HG02973 (cell line): ENCODE data around the gene HAGHL.
"Not testable (repeated sequence)": the region's sequence is repeated elsewhere in the genome, so short reads cannot be mapped to it uniquely, and the experiment has no call there.

Experiments used
- ATAC-seq: cut with Tn5 transposase; IDR thresholded peaks from one replicate; pipeline ENCODE4 v1.9.1; 2021; ENCODE audit warnings: moderate library complexity; ENCODE audit not compliant: unreplicated experiment

Gene HAGHL

DNA sequence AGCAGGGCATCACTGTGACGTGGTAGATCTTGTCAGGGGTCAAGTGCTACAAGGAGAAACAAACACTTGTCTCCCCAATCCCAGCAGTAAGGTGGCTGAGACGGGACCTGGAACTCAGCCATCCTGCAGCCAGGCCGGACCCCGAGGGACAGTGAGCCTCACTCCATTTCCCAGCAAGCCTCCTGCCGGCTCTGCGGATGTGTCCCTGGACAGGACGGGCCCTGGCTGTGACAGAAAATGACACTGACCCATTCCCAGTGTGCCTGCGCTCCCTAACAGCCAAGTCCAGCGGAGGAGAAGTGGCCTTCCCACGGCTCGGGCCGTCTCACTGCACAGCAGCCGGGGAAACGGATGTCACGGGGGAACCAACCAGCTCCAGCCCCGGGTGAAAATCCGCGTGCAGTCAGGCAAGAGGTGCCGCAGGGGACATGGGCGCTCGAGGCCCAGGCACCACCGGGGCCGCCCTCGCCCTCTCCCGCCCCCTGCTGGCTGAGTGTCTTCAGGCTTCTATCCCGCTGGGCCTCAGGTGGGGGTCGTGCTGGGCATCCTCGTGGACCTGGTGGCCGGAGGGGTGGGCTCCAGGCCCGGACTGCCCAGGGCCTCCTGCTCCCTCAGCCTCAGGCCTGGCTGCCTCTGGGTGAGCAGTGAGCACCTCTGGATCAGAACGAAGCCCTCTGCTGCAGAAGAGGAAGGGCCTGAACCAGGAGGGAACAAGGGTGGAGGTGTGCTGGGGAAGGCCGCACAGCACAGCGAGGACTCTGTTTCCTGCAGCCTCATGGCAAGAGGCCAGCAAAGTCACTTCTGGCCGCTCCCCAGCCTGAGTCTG is 6.7 kb downstream of the HAGHL start:
- ATAC-seq: no peak

DNA sequence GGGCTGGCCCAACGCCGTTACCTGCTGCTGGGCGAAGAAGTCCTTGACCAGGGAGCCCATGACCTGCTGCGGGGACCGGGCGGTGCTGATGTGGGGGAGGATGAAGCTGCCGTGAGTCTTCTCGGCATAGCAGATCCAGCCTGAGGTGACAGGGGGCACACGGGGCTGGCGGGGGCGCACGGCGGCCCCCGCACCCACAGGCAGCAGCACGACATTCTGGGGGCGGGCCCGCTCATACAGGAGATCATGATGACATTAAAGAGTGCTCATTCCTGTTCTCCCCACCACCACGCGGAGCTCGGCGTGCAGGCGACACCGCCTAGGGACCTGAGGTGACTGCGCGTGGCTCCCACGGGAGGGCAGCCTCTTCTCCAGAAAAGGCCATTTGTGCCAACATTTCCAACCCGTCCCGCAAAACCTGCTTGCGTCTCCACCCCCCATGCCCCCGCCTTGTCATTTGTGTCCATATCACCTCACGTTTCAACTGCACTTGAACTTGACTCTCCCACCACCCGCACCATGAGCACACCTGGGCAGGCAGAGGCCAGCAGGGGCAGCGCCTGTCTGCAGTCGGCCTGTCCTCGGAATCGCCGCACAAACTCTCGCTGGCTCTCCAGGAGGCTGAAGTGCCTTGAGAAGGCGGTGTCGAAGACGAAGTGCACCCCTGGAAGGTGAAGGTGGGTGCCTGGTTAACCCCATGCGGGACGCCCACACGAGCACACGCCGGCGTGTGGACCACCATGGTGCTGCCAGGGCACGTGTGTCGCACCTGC is 7.5 kb downstream of the HAGHL start:
- no peak for ATAC-seq

DNA sequence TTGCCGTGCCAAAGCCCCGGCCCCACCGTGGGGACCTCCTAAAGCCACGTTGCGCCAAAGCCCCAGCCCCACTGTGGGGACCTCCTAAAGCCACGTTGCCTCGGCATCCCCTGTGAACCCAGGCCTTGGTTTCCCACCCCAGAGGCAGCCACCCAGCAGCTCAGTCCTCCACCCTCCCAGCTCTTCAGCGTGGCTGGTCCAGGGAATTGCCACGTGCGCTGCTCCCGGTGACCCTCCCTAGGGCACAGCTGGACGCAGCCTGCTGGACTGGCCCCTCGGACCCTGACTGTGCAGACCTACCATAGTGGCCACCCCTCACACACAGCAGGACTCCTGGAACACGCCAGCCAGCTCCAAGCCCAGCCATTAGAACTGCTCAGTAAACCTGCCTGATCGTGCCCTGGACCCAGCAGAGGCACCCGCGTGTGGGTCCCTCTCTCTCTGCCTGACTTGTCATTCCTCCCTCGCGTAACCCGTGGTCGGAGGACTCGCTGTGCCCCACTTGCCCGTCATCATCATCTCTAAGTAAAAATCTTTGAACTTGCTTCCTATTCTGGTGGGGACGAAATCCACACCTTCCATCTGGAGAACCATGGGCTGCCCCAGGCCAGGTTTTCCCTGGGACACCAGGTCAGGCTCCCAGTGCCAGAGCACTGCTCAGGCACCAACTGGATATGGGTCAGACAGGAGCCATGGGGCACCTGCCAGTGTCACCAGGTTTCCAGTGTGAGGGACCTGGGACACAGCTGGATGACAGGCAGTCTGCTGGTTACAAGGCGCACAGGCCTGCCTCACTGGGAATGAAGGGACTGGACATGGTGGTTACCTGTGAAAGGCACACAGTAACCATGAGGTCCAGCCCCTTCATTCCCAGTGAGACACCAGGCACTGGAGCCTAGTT is 8.3 kb downstream of the HAGHL start:
- ATAC-seq: no peak

DNA sequence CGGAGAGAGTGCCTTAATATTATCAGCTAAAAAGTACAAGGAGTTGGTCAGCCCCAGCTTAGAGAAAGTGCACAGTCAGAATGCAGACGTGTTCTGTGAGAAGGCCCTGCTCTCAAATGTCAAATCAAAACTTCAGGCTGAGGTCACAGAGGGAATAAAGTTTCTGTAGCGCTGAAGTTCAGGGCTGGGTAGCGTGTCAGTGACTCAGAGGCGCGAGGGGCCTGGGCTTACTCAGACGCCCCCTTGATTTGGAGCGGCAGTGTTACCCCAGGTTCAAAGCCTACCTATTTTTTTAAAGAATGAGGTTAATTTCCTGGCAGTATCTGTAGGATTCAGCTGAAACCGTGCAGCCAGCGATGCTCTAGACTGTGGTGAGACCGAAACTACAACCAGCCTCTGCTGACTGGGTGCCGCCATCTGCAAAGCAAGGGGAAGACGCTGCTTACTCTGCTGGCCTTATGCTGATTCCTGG is 9.1 kb downstream of the HAGHL start:
- ATAC-seq: no peak

DNA sequence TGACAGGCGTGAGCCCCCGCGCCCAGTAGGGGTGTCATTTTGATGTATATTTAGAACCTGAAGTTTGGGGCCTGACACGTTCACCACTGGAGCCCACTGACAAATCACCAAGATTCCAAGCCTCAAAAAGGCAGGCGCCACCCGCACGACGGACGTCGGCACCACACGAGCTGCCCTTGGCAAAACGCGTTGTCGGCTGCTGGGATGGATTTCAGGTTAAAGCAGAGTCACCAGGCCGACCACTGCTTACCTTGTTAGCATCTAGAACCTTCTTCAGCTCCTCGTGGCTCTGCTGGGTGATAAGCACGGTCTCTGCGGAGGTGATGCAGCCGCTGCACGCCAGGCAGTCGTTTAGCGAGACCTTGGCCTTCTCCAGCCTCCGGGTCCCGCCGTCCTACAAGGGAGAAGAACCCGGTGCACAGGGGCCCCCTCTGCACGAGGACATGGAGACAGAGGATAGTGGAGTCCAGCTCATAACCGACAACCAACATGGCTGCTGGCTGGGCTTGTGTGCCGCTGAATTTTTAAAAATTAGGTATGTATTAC is 10.1 kb downstream of the HAGHL start:
- no peak for ATAC-seq

DNA sequence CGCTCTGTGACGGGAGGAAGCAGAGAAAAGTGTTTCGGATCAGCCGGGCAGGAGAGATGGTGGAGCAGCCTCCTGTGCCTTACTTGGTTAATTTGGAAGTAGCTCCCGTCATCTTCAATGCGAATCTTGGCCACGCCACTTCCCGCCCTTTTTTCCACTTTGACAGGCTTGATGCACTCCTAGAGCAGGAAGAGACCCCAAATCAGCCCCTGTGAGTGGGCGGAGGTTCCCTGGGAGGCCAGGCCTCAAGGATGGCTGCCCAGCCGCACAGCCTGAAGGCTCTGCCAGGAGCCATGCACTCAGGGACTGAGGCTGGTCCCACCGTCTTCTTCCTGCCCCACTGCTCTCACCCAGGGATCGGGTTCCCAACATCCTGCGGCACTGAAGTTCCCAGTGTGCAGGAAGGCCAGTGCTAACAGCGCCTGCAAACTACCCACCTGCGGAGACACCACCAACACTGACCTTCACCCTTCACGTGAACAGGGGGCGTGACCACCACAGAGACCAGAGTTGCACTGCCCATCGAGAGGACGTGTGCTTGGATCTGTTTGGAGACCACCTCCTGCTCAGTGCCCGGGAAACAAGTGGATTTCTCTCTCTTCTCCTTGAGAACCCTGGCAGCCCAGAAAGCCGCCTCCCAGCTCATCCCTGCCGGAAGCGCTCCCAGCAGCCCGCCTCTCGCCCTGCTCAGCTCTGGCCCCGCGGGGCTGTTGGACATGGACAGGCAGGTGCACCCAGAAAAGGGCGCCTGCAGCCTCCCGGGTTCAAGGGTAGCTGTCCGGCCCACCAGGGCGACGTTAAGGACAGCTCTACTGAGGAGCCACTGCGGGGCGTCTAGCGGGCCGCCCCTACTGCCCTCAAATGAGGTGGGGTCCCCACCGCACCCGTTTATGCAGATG is 12.9 kb downstream of the HAGHL start:
- ATAC-seq: no peak

DNA sequence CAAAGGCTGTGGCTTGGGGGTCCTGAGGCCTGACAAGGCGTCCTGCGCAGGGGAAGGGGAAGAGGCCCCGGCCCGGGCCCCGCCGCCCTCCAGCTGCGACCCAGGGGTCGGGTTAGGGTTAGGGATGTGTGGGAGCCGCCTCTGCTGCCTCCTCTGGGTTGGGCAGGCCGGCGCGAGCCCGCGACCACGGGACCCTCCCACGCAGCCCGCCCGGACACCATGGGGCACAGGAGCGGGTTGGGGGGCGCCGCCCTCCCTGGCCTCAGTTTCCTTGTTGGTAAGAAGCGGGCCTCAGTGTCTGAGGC is 13.5 kb downstream of the HAGHL start:
- no peak for ATAC-seq

DNA sequence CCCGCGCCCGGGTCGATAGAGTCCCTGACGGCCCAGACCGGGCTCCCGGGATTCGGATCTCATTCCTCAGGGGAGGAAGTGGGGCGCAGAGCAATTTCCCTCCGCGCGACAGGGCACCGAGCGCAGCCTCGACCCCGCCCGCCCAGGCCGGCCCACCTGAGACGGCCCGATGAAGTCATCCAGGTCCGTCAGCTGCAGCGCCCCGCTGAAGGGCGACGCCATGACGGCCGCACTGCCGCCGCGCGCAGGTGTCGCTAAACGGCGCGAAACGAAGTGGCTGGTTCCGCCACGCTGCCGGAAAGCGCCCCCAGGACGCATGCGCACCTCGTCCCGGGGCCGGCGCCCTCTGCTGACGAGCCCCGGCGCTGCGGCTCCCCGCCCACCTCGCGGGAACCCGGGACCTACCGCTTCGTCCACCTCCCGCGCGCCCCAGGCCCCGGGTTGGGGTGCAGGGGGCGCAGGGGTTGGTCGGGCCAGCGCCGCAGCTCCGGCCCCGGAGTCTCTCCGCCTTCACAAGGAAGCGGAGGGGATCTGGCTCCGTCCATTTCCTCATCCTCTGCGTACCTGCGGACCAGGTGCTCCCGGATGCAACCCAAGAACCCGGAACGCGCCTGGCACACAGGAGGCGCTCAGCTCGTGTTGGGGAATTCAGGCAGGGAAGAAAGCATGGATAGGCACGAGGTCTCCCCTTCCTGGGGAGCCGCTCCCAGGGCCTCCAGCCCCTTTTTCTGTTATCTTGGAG is 14.0 kb downstream of the HAGHL start, which contains the start of gene CIAO3:
CIAO3 (minus strand) TSS at position 234 of the 742 bp plus-strand sequence; CDS start at position 222, 12 bp downstream.
- ATAC-seq: peak; percentile 81

DNA sequence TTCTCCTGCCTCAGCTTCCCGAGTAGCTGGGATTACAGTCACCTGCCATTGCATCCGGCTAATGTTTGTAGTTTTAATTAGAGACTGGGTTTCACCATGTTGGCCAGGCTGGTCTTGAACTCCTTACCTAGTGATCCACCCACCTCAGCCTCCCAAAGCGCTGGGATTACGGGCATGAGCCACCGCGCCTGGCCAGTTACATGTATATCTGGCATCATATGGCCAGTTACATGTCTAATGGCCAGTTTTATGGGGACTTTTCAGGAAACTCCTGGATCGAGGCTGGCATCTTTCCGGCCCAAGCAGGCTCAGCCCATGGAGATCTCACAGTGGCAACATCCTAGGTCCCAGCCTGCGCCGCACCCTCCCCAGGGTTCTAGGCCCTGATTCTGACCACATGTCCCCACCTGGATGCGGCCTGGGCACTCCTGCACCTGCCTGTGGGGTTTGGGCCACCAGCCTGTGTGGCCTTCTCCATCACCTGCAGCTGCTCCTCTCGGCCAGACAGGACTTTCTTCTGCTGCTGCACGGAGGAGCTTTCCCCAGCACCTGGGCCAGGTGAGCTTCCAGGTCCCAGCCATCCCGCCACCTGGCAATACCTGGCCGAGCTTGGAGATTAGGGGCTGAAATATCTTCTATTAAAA is 15.2 kb downstream of the HAGHL start:
- no peak for ATAC-seq

DNA sequence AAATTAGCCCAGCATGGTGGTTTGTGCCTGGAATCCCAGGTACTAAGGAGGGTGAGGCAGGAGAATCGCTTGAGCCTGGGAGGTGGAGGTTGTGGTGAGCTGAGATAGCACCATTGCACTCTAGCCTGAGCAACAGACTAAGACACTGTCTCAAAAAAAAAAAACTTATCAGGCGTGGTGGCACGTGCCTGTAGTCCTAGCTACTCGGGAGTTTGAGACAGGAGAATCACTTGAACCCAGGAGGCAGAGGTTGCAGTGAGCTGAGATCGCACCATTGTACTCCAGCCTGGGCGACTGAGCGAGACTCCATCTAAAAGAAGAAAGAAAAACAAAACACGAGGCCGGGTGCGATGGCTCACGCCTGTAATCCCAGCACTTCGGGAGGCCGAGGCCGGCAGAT is 16.0 kb downstream of the HAGHL start:
- ATAC-seq: not testable (repeated sequence)

DNA sequence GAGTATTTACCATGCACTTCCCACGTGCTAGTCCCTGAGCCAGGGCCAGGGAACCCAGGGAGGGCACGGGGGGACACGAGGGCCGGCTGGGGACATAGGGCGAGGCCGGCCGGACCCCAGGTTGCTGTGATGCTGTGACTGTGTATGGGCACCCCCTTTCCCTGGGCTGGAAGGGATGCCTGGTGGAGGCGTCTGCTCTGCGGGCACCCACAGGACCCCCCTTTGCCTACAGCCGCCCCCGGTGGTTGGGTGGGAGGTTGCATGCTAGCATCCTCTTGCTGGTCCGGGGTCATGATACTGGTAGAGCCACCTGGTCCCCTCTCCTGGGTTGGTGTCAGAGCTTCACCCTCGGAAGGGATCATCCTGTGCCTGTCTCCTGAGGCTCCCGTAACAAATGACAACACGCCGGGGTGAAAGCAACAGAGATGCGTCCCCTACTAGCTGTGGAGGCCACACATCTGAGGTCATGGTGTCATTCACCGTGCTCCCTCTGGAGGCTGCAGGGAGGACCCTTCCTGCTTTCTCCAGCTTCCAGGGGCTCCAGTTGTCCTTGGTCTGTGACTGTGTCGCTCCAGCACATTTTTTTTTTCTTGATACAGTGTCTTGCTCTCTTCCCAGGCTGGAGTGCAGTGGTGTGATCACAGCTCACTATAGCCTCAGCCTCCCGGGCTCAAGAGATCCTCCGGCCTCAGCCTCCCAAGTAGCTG is 17.0 kb downstream of the HAGHL start:
- no peak for ATAC-seq

DNA sequence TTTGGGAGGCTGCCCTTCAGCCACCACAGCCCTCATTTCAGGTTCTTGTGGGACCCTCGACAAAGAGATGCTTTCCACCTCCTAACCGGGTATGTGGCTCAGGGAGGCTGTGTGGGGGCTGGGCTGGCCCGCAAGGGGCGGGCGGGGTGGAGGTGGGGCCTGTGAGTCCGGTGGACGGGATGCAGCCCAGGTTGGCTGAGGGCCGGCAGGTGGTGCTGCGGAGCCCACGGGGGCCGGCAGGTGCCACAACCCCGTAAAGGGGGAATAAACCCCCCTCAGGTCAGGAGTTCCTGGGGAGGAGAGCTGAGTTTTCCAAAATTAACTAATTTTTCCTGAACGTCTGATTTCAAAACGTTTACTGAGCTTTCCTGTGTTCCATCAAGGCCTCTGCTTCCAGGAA is 18.8 kb downstream of the HAGHL start:
- no peak for ATAC-seq

DNA sequence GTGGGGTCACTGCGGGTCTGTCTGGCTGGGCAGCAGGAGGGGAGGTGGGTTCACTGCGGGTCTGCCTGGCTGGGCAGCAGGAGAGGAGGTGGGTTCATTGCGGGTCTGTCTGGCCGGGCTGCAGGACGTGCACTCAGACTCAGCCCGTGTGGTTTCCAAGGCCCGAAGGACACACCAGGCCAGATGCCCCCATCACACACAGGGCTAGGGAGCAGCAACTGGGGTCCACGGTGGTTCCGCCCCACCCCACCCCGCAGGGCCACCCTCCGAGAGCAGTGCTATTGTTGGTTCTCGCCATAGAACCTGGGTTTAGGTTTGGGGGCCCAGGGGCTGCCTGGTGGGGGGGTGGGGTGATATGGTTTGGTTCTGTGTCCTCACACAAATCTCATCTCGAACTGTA is 19.7 kb downstream of the HAGHL start:
- no peak for ATAC-seq

DNA sequence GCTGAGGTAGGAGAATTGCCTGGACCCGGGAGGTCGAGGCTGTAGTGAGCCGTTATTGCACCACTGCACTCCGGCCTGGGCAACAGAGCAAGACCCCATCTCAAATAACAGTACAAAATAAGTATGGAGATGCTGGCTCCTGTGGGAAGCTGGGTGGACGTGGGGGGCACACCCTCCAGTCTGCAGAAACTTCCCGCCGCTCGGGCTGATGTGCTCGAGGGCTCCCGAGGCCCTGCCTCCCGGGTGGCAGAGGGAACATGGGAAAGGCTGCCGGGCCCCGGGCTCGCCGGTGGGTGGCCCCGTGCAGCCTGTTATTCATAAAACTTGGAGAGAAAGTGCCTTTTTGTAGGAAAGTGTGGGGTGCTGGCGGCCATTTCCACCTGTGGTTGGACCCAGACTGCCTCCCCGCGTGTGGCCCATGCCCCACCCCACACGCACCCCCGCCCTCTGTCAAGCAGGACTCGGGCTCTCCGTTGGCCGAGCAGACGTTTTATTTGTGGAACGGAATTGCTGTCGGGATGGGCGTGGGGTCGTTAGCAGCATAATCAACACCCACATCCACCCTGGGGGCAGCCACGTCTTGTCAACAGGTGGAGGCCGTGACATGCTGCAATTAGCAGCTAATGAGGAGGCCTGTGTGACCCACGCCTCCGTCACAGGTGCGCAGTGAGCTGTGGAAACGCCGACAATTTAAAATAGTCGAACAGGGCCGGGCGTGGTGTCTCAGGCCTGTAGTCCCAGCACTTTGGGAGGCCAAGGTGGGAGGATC is 21.3 kb downstream of the HAGHL start:
- ATAC-seq: no peak

DNA sequence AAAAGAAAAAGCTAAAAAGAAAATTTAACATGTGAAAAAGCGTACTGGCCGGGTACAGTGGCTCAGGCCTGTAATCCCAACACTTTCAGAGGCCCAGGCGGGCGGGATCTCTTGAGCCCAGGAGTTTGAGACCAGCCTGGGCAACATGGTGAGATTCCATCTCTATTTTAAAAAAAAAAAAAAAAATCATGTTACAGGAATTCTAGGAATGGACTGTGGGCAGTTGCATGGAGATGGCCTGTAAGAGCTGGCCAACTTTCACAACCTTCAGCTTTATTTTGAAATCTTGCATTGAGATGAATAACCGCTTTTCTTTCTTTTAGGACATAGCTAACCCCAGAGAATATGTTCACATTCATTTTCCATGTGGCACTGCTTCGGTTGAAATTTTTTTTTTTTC is 22.1 kb downstream of the HAGHL start:
- ATAC-seq: no peak

DNA sequence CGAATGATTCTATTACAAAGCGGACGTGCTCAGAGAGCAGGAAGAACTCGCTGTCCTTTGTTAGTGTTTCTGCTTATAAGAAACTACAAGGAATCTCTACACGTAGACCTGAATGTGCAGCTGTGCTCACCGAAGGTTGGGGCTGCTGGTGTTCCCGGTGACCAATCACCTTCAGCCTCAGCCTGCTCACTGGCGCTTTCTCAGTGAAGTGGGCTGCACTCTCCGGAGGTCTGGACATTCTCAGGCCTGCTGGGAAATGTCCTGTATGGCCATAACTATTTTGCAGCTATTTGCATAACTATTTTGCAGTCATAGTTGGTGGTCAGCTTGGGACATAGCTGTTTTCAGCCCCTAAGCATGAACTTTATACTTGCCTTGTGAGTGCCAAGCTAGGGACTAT is 23.6 kb downstream of the HAGHL start:
- no peak for ATAC-seq
